Transverse colon (tissue), 4 donors: ENCODE measurements around the gene PDE4D. TPM values are rescaled to one million over a fixed set of nuclear protein-coding genes. Genes with fewer than 3 reads are reported as not detected.

Experiments
- DNase-seq: peaks from one replicate; pipeline ENCODE4 v3.0.0-alpha.2; 2019
- H3K27ac ChIP-seq, 4 donors: fragments of 200-600 bp; sonication (generic); 2 replicates each; pipeline ENCODE4 v1.5.1; 2016 to 2018; ENCODE audit warnings: inconsistent platforms in 4 of 4
- H3K27me3 ChIP-seq: fragments of 200-600 bp; sonication (generic); 2 replicates; pipeline ENCODE4 v1.5.1; 2017; ENCODE audit warnings: inconsistent platforms
- H3K36me3 ChIP-seq, 4 donors: fragments of 200-600 bp; sonication (generic); 2 replicates each; pipeline ENCODE4 v1.5.1; 2017 to 2019; ENCODE audit warnings: inconsistent platforms in 4 of 4
- H3K4me1 ChIP-seq, 4 donors: fragments of 200-600 bp; sonication (generic); 2 replicates each; pipeline ENCODE4 v1.5.1; 2017 to 2020; ENCODE audit warnings: inconsistent platforms in 4 of 4
- H3K4me3 ChIP-seq, 4 donors: fragments of 200-600 bp; sonication (generic); 1 replicate in 1 of 4; 2 replicates in 3 of 4; pipeline versions ENCODE4 v1.5.1 to v1.6.1; 2017 to 2019; ENCODE audit warnings: inconsistent platforms in 4 of 4
- H3K9me3 ChIP-seq, 2 donors: fragments of 200-600 bp; sonication (generic); 2 replicates each; pipeline ENCODE4 v1.5.1; 2017 to 2019; ENCODE audit warnings: inconsistent platforms in 2 of 2
- EP300 ChIP-seq: sonication (generic); formaldehyde crosslinking; IDR thresholded peaks from one replicate; pipeline ENCODE4 v1.6.1; 2017; ENCODE audit warnings: antibody characterized with exemption, low read depth
- POLR2A ChIP-seq: fragments of 450-650 bp; IDR thresholded peaks from one replicate; pipeline ENCODE4 v1.6.1; 2016; ENCODE audit warnings: antibody characterized with exemption, mild to moderate bottlenecking, moderate library complexity
- POLR2AphosphoS5 ChIP-seq, 3 donors: sonication (generic); formaldehyde crosslinking; IDR thresholded peaks; one replicate each; pipeline ENCODE4 v1.6.1; 2016; ENCODE audit warnings: antibody characterized with exemption in 3 of 3
- WGBS, 2 donors: methylation state at CpG; one replicate each; pipeline ENCODE4 v1.1.5; 2018; ENCODE audit warnings: low coverage in 1 of 2; 5-methylcytosine and 5-hydroxymethylcytosine counted together
- in situ Hi-C, 4 donors: fragments of 200-750 bp; cut with MboI; loops; one replicate each; pipeline versions ENCODE4 v1.15.0 to v1.15.1; 2017; ENCODE audit warnings: low sequenced_read_pairs in 3 of 4, low pct_ligation_motif_present in 1 of 4, low pct_unique_long_range_greater_than_20kb in 1 of 4
- intact Hi-C: fragments of 100-400 bp; cut with DNase I; formaldehyde crosslinking; loops from one replicate; pipeline ENCODE4 v1.15.1; 2023; ENCODE audit warnings: low total_unique reads
- total RNA-seq, 4 donors: library from RNA; depleted of rRNA; stranded (reverse); fragments of >200 nt; gene quantifications; one replicate each; pipeline ENCODE4 v1.1.0, GENCODE V29; 2016
- TF ChIP-seq, protein P1 (sequence below), 5 experiments: fragments of 200-600 bp in 3 of 5; fragments of 450-650 bp in 2 of 5; sonication (generic) in 3 of 5; IDR thresholded peaks; 1 replicate in 2 of 5; 2 replicates in 3 of 5; pipeline ENCODE4 v1.5.1; 2016 to 2017; ENCODE audit warnings: antibody characterized with exemption in 5 of 5, inconsistent platforms in 3 of 5, mild to moderate bottlenecking in 2 of 5, moderate library complexity in 1 of 5

PDE4D gene
- 100 to 1,000 TPM in 1 of 4 donors, 10 to 100 TPM in 3; 47.0 to 302 (median 73.6) TPM for total RNA-seq

DNA sequence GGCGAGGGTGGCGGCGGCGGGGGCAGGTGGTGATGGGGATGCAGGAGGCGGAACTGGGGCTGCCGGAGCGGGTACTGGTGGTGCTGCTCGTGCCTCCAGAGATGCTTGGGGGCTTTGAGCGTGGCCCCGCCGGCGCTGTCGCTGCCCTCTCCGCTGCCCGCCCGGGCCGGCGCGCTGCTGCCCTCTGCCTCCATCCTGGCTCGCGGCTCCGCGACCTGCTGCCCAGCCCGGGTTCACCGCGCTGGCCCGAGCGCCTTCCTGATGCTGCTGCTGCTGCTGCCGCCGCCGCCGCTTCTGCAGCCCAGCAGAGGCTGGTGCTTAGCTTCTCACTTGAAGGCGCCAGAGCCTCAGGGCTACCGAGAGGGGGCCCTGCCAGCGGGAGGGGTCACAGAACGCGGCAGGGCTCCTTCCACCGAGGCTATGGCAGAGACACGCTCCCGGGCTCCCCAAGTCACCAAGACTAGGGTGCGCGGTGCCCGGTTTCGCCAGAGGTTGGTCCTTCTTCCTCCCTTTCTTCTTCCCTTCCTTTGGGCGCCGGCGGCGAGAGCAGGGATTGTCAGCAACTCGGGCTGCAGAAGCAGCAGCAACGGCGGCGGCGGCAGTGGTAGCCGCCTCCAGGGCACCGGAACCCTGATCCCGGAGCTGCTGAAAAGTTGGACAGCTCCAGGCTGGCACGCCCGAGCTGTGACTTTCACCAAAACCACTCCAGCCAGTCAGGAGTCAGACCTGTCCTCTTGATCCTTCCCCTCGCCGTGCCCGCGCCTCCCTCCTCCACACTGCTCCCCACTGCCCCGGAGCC lies at the start of gene PDE4D:
PDE4D (minus strand) TSS at position 298 of the 799 bp plus-strand sequence.
- Histone ChIP-seq H3K9me3 (no peaks in the 10 kb centered on the region), H3K27me3 (peaks cover 56% of the 10 kb centered on the region), H3K4me3 (peak within 1 kb of the TSS in 2 of 4 donors; percentile 12 to 35), H3K36me3 (no peaks in the 10 kb centered on the region), H3K27ac (no peak within 1 kb of the TSS), H3K4me1 (peaks cover 5 to 9% (median 6%) of the 10 kb centered on the region in 4 donors)
- intact Hi-C loops, result no loop called here
- WGBS, 2 donors, result 14% methylated on average over 55 of the region's 63 CpGs; no CpG with 5 or more reads in 1 of the 2 donors
- TF ChIP-seq, protein P1, sequence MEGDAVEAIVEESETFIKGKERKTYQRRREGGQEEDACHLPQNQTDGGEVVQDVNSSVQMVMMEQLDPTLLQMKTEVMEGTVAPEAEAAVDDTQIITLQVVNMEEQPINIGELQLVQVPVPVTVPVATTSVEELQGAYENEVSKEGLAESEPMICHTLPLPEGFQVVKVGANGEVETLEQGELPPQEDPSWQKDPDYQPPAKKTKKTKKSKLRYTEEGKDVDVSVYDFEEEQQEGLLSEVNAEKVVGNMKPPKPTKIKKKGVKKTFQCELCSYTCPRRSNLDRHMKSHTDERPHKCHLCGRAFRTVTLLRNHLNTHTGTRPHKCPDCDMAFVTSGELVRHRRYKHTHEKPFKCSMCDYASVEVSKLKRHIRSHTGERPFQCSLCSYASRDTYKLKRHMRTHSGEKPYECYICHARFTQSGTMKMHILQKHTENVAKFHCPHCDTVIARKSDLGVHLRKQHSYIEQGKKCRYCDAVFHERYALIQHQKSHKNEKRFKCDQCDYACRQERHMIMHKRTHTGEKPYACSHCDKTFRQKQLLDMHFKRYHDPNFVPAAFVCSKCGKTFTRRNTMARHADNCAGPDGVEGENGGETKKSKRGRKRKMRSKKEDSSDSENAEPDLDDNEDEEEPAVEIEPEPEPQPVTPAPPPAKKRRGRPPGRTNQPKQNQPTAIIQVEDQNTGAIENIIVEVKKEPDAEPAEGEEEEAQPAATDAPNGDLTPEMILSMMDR (IDR thresholded peaks at IDR 0.05), result no peak
- no peak for TF ChIP-seq POLR2A
- no peak for TF ChIP-seq EP300
- no peak for TF ChIP-seq POLR2AphosphoS5 (IDR thresholded peaks at IDR 0.05)
- DNase-seq, result peak; percentile 19
- in situ Hi-C loops, result no loop called here

GRCh38 chr5:59937633-59938032 lies 44.1 kb upstream of the PDE4D start:
- in situ Hi-C loops, result no loop called here
- intact Hi-C loops, result no loop called here
- WGBS, 2 donors, result 89 to 95% methylated on average over 3 of the region's 3 CpGs
- H3K4me1 ChIP-seq, result no peaks in the 10 kb centered on the region
- TF ChIP-seq EP300, result no peak
- no peak for TF ChIP-seq POLR2AphosphoS5 (IDR thresholded peaks at IDR 0.05)
- TF ChIP-seq, protein P1 (IDR thresholded peaks at IDR 0.05), result no peak
- TF ChIP-seq POLR2A, result no peak
- H3K9me3 ChIP-seq, result no peaks in the 10 kb centered on the region
- no peak overlapping the region for H3K4me3 ChIP-seq
- H3K27me3 ChIP-seq, result no peaks in the 10 kb centered on the region
- no peak for DNase-seq
- no peaks in the 10 kb centered on the region for H3K36me3 ChIP-seq
- H3K27ac ChIP-seq, result no peak overlapping the region

- no peaks in the 10 kb centered on the region for H3K27me3 ChIP-seq
- H3K27ac ChIP-seq, result no peak overlapping the region
- H3K9me3 ChIP-seq, result no peaks in the 10 kb centered on the region
- H3K4me3 ChIP-seq, result no peak overlapping the region
- H3K36me3 ChIP-seq, result no peaks in the 10 kb centered on the region
- TF ChIP-seq POLR2A, result no peak
- no peak for TF ChIP-seq EP300
- TF ChIP-seq POLR2AphosphoS5 (IDR thresholded peaks at IDR 0.05), result no peak
- TF ChIP-seq, protein P1 (IDR thresholded peaks at IDR 0.05), result no peak
- in situ Hi-C loops (no loop called here), intact Hi-C loops (no loop called here)
- 96% methylated on average over 3 of the region's 3 CpGs for WGBS, 2 donors
- DNase-seq, result no peak
- H3K4me1 ChIP-seq, result no peaks in the 10 kb centered on the region
These were observed 29.9 kb upstream of the PDE4D start for GRCh38 chr5:59923465-59923864.

- H3K36me3 ChIP-seq, result no peaks in the 10 kb centered on the region
- H3K27me3 ChIP-seq, result no peaks in the 10 kb centered on the region
- no peak overlapping the region for H3K4me3 ChIP-seq
- TF ChIP-seq POLR2AphosphoS5 (IDR thresholded peaks at IDR 0.05) (no peak), EP300 (no peak), POLR2A (no peak)
- TF ChIP-seq, protein P1 (IDR thresholded peaks at IDR 0.05), result no peak
- 67% methylated on average over 1 of the region's 1 CpG; no CpG with 5 or more reads in 1 of the 2 donors for WGBS, 2 donors
- H3K4me1 ChIP-seq, result no peaks in the 10 kb centered on the region
- no peak for DNase-seq
- H3K27ac ChIP-seq, result no peak overlapping the region
- in situ Hi-C loops, result no loop called here
- intact Hi-C loops, result no loop called here
- no peaks in the 10 kb centered on the region for H3K9me3 ChIP-seq
These were observed 28.7 kb upstream of the PDE4D start for GRCh38 chr5:59922220-59922619.
